GM12865 (cell line): ENCODE measurements around the gene PODN.

Source experiments
- DNase-seq: peaks from one replicate; pipeline ENCODE4 v3.0.0; 2010; ENCODE audit warnings: low read depth
- H3K4me3 ChIP-seq: 2 replicates; pipeline ENCODE4 v1.5.1; 2011; ENCODE audit warnings: mild to moderate bottlenecking, low read depth, low read length, control low read depth
- TF ChIP-seq, protein P1 (sequence below): IDR thresholded peaks from 2 replicates; pipeline ENCODE4 v1.5.1; 2011; ENCODE audit warnings: low read length, control low read depth, low read depth, inconsistent platforms; ENCODE audit not compliant: insufficient read depth; ENCODE audit errors: missing control alignments

PODN gene

DNA sequence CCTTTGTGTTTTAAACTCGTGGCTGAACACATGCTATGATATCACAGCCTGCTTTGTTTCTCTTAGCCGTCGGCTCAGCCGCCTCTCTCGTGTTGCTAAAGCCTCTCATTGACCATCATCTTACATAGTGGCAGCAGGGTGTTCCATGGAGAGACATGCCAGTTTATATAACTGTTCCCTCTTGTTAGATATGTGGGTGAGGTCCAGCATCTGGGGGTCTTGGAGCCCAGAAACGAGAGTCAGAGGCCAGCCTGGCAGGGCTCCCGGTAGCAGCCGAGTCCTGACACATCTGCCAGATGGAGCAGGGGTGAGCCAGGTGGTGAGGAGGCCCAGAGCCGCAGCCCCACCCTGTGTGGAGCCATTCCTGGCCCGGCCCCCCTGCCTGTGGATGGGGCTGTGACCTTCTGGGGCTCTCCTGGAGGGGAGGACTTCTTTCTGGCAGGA is 11.9 kb downstream of the PODN start:
- no peak for DNase-seq
- TF ChIP-seq, protein P1, sequence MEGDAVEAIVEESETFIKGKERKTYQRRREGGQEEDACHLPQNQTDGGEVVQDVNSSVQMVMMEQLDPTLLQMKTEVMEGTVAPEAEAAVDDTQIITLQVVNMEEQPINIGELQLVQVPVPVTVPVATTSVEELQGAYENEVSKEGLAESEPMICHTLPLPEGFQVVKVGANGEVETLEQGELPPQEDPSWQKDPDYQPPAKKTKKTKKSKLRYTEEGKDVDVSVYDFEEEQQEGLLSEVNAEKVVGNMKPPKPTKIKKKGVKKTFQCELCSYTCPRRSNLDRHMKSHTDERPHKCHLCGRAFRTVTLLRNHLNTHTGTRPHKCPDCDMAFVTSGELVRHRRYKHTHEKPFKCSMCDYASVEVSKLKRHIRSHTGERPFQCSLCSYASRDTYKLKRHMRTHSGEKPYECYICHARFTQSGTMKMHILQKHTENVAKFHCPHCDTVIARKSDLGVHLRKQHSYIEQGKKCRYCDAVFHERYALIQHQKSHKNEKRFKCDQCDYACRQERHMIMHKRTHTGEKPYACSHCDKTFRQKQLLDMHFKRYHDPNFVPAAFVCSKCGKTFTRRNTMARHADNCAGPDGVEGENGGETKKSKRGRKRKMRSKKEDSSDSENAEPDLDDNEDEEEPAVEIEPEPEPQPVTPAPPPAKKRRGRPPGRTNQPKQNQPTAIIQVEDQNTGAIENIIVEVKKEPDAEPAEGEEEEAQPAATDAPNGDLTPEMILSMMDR: no peak
- H3K4me3 ChIP-seq: no peak overlapping the region

DNA sequence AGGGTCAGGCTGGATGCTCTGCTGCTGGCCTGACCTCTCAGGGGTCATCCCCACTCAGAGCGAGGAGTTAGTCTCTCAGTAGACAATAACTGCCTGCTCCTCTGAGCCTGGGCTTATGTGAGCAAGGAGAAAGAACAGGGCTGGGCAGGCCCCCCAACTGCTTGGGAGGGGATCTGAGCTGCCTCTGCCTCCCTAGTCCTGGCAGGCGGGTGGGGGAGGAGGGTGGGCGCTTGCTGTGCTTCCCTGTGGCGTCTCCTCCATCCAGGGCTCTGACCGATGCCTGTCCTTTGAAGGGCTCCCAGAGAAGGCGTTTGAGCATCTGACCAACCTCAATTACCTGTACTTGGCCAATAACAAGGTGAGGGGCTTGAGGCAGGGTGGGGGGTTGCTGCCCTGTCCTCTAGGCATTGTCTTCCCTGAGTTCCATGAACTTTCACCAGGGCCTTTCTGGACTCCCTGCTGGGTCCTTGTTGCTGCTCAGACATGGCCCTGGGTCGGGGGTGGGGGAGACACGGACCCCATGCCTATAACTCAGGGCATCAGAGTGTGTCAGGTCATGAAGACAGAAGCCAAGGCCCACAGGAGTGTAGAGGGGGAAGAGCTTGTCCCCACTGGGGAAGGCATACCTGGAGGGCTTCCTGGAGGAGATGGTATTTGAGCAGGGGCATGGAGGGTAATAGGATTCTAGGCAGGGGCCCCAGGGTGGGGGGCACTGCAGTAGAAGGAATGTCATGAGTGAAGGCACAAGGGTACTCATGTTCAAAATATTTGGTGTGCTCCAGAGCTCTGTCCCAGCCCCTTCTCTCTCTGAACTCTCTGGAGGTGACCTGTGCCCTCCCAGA is 12.5 kb downstream of the PODN start:
- H3K4me3 ChIP-seq: no peak overlapping the region
- DNase-seq: no peak
- TF ChIP-seq, protein P1: no peak

DNA sequence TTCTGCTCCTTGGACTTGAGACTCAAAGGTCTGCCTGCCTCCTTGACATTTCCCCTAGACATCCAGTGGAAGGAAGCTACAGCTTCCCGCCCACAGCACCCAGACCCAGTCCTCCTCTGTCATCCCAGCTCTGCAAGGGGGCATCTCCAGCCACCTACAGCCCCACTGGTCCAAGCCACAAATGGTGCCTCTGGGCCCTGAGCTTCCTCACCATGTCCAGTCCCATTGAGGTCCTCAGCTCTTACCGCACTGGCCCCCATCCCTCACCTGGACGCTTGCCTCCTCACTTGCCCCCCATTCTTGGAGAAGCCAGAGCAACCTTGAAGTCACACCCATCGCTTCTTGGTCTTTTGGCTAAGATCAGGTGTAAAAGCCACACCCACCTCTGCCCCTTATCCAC is 13.2 kb downstream of the PODN start:
- DNase-seq: no peak
- H3K4me3 ChIP-seq: no peak overlapping the region
- TF ChIP-seq, protein P1: no peak

DNA sequence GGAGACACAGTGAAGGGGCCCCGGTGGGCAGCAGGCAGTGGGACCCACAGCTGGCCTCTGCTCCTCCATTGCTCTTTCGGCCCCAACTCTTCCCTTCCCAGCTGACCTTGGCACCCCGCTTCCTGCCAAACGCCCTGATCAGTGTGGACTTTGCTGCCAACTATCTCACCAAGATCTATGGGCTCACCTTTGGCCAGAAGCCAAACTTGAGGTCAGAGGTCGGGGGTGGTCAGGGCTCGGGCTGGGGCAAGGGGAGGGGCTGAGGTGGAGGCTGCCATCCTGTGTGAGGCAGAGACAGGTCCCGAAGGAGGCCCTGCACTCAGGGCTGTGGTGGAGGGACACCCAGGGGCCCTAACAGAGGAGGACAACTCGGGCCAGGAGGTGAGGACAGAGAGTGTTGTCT is 13.7 kb downstream of the PODN start:
- no peak for DNase-seq
- no peak overlapping the region for H3K4me3 ChIP-seq
- TF ChIP-seq, protein P1: no peak

DNA sequence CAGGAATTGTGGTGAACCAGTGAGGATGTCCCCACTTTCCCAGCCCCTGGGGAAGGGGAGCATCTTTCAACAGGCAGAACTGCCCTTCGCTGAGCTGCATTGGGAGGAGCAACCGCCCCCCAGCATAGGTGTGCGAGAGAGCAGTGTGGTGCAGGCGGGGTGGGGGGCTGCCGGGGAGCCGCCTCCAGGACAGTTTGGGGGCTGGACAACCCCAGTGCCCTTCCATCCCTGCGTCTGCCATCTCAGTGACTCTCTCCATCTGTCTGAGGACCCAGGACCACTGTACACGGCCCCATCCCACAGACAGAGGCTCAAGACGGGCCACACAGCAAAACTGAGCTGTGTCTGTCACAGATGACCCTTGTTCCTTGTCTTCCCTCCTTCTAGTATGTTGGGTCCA is 14.2 kb downstream of the PODN start:
- H3K4me3 ChIP-seq: no peak overlapping the region
- DNase-seq: no peak
- TF ChIP-seq, protein P1: no peak

DNA sequence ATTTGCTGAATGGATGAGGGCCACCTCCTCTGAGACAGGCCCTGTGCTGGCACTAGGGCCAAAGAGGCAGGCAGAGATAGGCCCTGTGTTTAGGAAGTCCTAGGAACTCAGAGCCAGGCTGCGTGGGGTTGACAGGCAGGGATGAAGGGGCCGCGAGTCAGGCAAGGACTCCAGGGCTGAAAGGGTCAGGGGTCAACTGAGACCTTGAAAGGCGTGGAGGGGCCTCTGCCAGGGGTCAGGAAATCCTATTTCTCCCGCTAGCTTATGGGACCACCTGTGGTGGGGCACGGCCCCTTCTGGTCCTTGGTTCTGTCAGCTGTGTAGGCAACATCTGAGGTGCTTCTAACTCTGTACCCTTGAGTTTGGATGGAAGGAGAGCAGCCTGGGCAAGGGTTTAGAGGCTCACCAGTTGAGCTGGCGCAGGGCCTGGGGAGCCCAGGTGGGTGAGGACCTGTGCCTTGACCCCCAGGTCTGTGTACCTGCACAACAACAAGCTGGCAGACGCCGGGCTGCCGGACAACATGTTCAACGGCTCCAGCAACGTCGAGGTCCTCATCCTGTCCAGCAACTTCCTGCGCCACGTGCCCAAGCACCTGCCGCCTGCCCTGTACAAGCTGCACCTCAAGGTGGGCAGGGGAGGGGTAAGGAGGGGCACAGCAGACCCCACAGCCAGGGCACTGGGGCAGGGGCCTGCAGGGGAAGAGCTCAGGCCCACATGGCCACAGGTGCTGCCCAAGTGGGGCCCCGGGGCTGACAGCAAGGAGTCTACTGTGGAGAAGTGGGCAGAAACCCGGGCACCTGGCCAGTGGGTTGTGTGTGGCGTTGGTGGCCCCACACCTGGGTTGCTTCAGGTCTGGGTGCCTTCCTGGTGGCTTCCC is 14.9 kb downstream of the PODN start:
- no peak overlapping the region for H3K4me3 ChIP-seq
- TF ChIP-seq, protein P1: no peak
- no peak for DNase-seq
